Measurements from ENCODE around the gene INO80. TPM values are rescaled to one million over a fixed set of nuclear protein-coding genes. Genes with fewer than 3 reads are reported as not detected.
"Not testable (repeated sequence)": the region's sequence is repeated elsewhere in the genome, so short reads cannot be mapped to it uniquely, and the experiment has no call there.

INO80 gene
- total RNA-seq: 10 to 100 TPM; 11.1 to 16.8 TPM
- long read RNA-seq, full-length matches to known transcripts: 2 of 6 reads
- long read RNA-seq, partial matches to known transcripts: 3 of 6 reads
- long read RNA-seq, other reads (novel, unspliced or antisense): 1 of 6 reads

GRCh38 chr15:41116116-41116961 is at the start of gene INO80:
Gene INO80 (minus strand): TSS chr15:41116280. CDS start chr15:41096310, 19,970 bp downstream.
- DNase-seq (peak; percentile 98), ATAC-seq (peak; percentile 95 to 96)
- intact Hi-C loops (cut with DNase I): no loop called here

- intact Hi-C loops (cut with DNase I): no loop called here
- DNase-seq: no peak
- peak in 1 of 2 donors; percentile 33 for ATAC-seq
Measured at GRCh38 chr15:41161736-41162135, 45.7 kb upstream of the INO80 start.

GRCh38 chr15:41161336-41161735 is 45.3 kb upstream of the INO80 start:
- intact Hi-C loops (cut with DNase I): no loop called here
- peak in 1 of 2 donors; percentile 61 for ATAC-seq
- no peak for DNase-seq

- intact Hi-C loops (cut with DNase I): no loop called here
- no peak for DNase-seq
- ATAC-seq: peak; percentile 38 to 86
Measured at GRCh38 chr15:41160639-41161315, 44.7 kb upstream of the INO80 start.

- no peak for ATAC-seq
Measured at GRCh38 chr15:41154412-41154811, 38.3 kb upstream of the INO80 start.

GRCh38 chr15:41153733-41154132 is 37.7 kb upstream of the INO80 start:
- DNase-seq (no peak), ATAC-seq (no peak)
- intact Hi-C loops (cut with DNase I): no loop called here

More at GRCh38 chr15:41154412-41154811, 38.3 kb upstream of the INO80 start:
- intact Hi-C loops (cut with DNase I): no loop called here
- DNase-seq: no peak

- no peak for DNase-seq
- intact Hi-C loops (cut with DNase I): no loop called here
- no peak for ATAC-seq
Measured at GRCh38 chr15:41151451-41152005, 35.4 kb upstream of the INO80 start.

- no peak for DNase-seq
- intact Hi-C loops (cut with DNase I): no loop called here
- ATAC-seq: no peak
Measured at GRCh38 chr15:41150279-41150678, 34.2 kb upstream of the INO80 start.

GRCh38 chr15:41148065-41148464 is 32.0 kb upstream of the INO80 start:
- intact Hi-C loops (cut with DNase I): no loop called here
- ATAC-seq (no peak), DNase-seq (no peak)

GRCh38 chr15:41139619-41140018 is 23.5 kb upstream of the INO80 start:
- DNase-seq (no peak), ATAC-seq (no peak)
- intact Hi-C loops (cut with DNase I): no loop called here

- intact Hi-C loops (cut with DNase I); ATAC-seq; DNase-seq: not testable (repeated sequence)
Measured at GRCh38 chr15:41139112-41139511, 23.0 kb upstream of the INO80 start.

- ATAC-seq; DNase-seq; intact Hi-C loops (cut with DNase I): not testable (repeated sequence)
Measured at GRCh38 chr15:41135580-41135979, 19.5 kb upstream of the INO80 start.

GRCh38 chr15:41133454-41133853 is 17.4 kb upstream of the INO80 start:
- DNase-seq: no peak
- intact Hi-C loops (cut with DNase I): no loop called here
- ATAC-seq: no peak

- DNase-seq; intact Hi-C loops (cut with DNase I); ATAC-seq: not testable (repeated sequence)
Measured at GRCh38 chr15:41132094-41132493, 16.0 kb upstream of the INO80 start.

- intact Hi-C loops (cut with DNase I): no loop called here
- DNase-seq (no peak), ATAC-seq (no peak)
Measured at GRCh38 chr15:41128174-41128902, 12.3 kb upstream of the INO80 start.

- no peak for DNase-seq
- ATAC-seq: peak in 1 of 2 donors; percentile 58
- intact Hi-C loops (cut with DNase I): no loop called here
Measured at GRCh38 chr15:41125931-41126642, 10.0 kb upstream of the INO80 start.

GRCh38 chr15:41125063-41125669 is 9.1 kb upstream of the INO80 start:
- intact Hi-C loops (cut with DNase I): no loop called here
- ATAC-seq (no peak), DNase-seq (no peak)

- DNase-seq: no peak
- ATAC-seq: no peak
- intact Hi-C loops (cut with DNase I): no loop called here
Measured at GRCh38 chr15:41124058-41124457, 8.0 kb upstream of the INO80 start.
